PFSK-1 (cell line): ENCODE results near the gene AFTPH.

Source experiments
- FOXP2 ChIP-seq: optimal IDR thresholded peaks from 2 replicates; pipeline ENCODE3; 2011; ENCODE audit warnings: borderline replicate concordance, control low read depth, inconsistent platforms; ENCODE audit not compliant: insufficient read depth; ENCODE audit errors: extremely low read length, extremely low read depth
- POLR2AphosphoS5 ChIP-seq: IDR thresholded peaks from 2 replicates; pipeline ENCODE4 v1.6.1; 2012; ENCODE audit warnings: low read depth, mild to moderate bottlenecking, control low read depth, low read length, moderate library complexity
- REST ChIP-seq, 2 experiments: IDR thresholded peaks; 2 replicates each; pipeline versions ENCODE4 v1.6.1 to v1.8.0; 2011 to 2012; ENCODE audit warnings: low read depth in 2 of 2, low read length in 2 of 2, control low read depth in 1 of 2, inconsistent platforms in 1 of 2, mild to moderate bottlenecking in 1 of 2, moderate library complexity in 1 of 2; ENCODE audit not compliant: insufficient read depth in 1 of 2
- SIN3A ChIP-seq: IDR thresholded peaks from 2 replicates; pipeline ENCODE4 v1.6.1; 2012; ENCODE audit warnings: mild to moderate bottlenecking, low read length, moderate library complexity, borderline replicate concordance; ENCODE audit not compliant: insufficient read depth
- TAF1 ChIP-seq: IDR thresholded peaks from 2 replicates; pipeline ENCODE4 v1.6.1; 2012; ENCODE audit warnings: low read length, control low read depth, borderline replicate concordance; ENCODE audit not compliant: insufficient read depth

The AFTPH gene

GRCh38 chr2:64635976-64636911 is 112.1 kb downstream of the AFTPH start:
- TF ChIP-seq SIN3A (no peak), REST (IDR thresholded peaks at IDR 0.05; ENCODE audit: insufficient read depth in 1 of 2, low read depth in 2 of 2, low read length in 2 of 2) (no peak), TAF1 (no peak), POLR2AphosphoS5 (no peak), FOXP2 (no peak)

GRCh38 chr2:64637000-64637635 is 113.0 kb downstream of the AFTPH start:
- TF ChIP-seq FOXP2 (no peak), SIN3A (no peak), TAF1 (no peak), POLR2AphosphoS5 (no peak), REST (IDR thresholded peaks at IDR 0.05; ENCODE audit: insufficient read depth in 1 of 2, low read depth in 2 of 2, low read length in 2 of 2) (no peak)

GRCh38 chr2:64637931-64638330 is 113.8 kb downstream of the AFTPH start:
- no peak for TF ChIP-seq SIN3A
- no peak for TF ChIP-seq REST (IDR thresholded peaks at IDR 0.05; ENCODE audit: insufficient read depth in 1 of 2, low read depth in 2 of 2, low read length in 2 of 2)
- no peak for TF ChIP-seq POLR2AphosphoS5
- no peak for TF ChIP-seq FOXP2
- no peak for TF ChIP-seq TAF1

- no peak for TF ChIP-seq FOXP2
- no peak for TF ChIP-seq POLR2AphosphoS5
- TF ChIP-seq REST (IDR thresholded peaks at IDR 0.05; ENCODE audit: insufficient read depth in 1 of 2, low read depth in 2 of 2, low read length in 2 of 2) = no peak
- no peak for TF ChIP-seq TAF1
Measured at GRCh38 chr2:64638502-64639120, 114.5 kb downstream of the AFTPH start.
